HK-2 (cell line): ENCODE data around the gene SLA2.
A peak's percentile ranks its signal among the peaks of the same experiment; 100 is the strongest.
"Not testable (repeated sequence)": the region's sequence is repeated elsewhere in the genome, so short reads cannot be mapped to it uniquely, and the experiment has no call there.

Experiments used
- DNase-seq: peaks from one replicate; pipeline ENCODE4 v3.0.0-alpha.2; 2018; ENCODE audit not compliant: unreplicated experiment

Gene SLA2

DNA sequence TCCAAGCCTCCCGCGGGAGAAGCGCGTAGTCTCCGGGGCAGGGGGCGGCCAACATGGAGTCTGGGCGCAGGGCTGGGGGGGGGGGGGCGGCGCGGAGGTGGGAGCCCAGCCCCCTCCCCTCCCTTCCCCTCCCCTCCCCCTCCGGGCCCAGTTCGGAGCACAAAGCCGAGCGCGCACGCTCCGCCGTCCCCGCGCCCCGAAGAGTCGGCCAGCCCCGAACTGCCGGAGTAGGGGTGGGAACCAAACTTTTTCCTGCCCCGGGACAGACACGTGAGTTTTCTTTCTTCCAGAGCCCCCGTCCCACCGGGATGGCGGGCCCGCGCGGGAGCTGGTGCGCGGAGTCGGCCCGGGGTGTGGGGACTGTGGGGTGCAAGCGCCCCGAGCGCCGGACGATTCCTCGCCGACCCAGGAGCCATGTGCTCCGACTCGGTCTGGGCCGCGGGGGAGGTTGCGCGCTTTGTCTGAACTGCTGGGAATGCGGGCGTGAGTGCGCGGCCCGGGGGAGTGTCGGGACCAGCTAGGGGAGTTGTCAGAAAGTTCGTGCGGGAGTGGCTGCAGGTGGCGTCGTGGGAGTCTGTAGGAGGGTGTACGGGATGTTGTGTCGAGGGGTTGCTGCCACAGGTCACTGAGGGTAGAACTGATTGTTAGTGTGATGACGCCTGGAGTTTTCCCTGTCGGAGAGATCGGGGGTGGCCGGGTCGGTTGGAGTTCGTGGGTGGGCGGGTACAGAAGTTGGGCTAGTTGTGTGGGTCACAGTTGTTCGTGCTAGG lies 71.4 kb downstream of the SLA2 start:
- peak; percentile 79 for DNase-seq

DNA sequence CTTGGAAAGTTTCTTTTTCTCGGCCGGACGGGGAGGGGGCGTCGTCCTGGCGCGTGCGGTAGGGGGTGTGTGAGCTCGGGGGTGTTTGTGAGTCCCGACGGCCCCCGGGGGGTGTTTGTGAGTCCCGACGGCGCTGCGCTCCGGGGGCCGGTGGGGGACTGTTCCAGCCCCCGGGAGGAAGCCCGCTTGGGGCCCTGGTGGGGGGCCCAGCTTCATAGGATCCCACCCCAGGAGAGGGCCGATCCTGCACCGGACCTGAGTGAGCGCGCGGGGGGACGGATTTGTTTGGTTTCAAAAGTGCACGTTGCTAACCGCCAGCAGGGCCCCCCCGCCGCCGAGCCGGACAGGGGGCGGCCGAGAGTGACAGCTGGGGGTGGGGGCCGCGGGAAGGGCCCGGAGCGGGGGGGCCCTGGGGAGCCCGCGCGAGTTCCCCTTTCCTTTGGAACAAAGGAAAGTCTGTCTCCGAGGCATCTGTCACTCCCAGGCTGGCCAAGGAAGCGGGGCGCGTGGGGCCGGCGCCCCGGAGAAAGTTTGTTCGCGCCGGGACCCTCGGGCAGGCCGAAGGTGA lies 72.1 kb downstream of the SLA2 start:
- DNase-seq, result peak; percentile 39

DNA sequence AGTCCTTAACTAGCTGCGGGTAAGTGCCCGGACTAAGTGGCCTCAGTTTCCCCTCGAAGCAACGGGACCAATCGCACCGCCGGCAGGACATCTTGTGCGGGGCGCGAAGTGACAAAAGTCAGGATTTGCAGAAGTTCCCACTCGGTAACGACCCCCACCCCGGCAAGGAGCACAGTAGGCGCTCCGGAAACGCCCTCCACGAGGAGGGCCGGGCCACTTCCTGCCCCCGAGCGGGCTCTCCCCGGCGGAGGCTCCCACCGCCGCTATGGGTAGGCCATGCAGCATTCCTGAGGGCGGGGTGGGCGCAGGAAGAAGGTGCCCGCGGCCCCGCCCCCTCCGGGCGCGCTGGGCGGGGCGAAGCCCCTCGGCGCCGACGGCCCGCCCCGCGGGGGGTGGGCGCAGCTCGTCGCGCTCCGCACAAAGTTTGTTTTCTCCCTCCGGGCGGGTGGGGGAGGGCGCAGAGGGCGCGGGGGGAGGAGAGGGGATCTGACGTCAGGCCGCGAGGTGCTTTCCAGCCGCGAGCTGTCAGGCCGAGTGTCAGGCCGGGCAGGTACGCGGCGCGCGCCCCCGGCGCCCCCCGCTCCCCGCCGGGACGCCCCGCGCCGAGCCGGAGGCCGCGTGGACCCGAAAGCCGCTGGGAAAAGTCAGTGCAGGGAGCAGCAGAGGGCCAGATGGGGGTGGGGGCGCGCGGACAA lies 72.7 kb downstream of the SLA2 start, which contains the start of gene TGIF2:
TGIF2 (plus strand) TSS at position 495 of the 695 bp plus-strand sequence. CDS start 5,178 bp downstream, outside the sequence.
- peak; percentile 96 for DNase-seq

DNA sequence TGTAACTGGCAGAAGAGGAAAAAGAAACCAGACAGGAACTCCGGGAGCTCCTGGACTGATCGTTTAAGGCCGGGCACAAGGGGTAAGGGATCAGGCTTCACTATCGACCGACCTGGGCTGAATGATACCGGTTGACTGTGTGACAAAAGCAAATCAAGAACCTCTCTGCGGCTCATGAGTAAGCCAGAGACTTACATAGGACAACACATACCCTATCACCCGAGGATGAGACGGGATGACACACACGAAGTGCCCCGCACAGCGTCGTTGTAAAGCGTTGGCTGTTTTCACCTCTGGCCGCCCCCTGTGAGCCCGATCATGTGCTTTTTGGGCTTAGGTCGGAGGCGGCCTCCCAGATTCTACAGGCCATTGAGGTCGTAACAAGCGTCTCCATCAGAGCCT lies 73.3 kb downstream of the SLA2 start:
- peak; percentile 49 for DNase-seq

DNA sequence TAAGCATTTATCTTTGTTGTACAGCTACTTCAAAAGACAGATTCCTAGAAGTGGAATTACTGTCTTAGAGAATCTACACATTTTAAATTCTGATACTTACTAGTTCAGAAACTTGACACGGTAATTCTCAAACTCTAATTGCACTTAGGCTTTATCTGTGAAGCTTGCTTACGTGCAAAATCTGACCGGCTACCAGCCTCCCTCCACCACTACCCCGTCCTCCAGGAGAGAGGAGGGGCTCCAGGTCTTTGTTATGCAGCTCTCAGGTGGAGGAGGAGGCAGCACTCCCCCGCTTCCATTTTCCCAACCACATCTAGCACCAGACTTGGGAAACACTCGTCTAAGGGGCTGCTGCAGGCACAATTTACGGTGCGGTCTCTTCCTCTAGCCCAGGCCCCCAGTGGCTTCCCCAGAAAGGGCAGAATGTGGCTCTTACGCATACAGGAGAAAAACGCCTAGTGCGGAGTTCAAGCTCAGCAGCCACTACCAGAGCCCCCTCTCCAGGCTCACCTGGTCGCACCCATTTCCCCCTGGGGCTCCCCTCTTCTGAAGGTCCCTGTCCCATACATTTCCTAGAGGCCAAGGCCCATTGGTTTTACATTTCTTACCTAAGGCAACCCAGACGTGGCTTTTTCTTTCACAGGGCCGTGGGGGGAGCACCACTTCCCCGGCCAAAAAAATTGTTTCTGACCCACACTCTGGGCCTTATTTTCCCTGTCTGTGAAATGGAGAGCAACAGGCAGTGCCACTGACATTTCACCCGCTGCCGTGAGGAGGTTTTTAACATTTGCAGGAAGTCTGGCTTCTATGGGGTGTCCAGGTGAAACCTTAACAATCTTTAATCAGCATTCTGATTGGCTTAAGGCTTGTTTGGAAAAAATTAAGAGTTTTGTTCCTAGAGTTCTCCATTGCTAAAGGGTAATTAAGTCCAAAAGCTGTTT lies 74.2 kb downstream of the SLA2 start:
- DNase-seq, result no peak

DNA sequence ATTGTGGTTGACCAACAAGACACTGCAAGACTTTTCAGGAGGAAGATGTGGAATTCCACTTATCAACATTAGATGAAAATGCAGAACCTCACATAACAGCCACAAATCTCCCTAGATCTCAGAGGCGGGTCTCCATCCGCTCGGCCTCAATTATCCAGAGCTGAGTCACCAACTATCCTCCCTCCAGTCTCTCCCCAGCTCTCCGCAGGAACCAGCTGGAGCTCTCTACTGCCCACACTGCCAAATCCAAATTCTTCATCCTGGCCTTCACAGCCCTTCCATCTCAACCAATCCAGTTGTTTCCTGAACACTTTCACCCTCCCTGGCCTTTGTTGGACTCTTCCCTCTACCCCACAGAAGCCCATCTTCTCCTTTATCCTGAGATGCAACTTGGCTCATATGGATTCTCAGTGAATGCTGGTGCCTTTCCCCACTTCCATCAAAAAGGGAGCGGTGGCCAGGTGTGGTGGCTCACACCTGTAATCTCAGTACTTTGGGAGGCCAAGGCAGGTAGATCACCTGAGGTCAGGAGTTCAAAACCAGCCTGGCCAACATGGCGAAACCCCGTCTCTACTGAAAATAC lies 76.1 kb downstream of the SLA2 start:
- DNase-seq, result no peak

DNA sequence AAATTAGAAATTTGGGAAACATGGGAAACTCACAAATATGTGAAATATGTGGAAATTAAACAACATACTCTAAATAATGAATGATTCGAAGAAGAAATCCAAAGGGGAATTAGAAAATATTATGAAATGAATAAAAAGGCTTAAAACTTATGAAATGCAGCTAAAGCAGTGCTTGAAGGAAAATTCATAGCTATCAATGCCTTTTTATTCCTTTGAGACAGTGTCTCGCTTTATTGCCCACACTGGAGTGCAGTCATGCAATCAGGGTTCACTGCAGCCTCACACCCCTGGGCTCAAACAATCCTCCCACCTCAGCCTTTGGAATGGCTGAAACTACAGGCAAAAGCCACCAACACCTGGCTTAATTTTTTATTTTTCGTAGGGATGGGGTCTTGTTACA lies 80.5 kb downstream of the SLA2 start:
- DNase-seq, result no peak

DNA sequence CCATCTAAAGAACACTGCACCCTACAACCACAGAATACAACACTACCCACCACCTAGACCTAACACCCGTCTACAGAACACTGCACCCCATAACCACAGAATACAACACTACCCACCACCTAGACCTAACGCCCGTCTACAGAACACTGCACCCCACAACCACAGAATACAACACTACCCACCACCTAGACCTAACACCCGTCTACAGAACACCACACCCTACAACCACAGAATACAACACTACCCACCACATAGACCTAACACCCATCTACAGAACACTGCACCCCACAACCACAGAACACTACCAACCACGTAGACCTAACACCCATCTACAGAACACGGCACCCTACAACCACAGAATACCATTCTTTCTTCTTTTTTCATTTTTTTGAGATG lies 81.3 kb downstream of the SLA2 start:
- DNase-seq, result not testable (repeated sequence)

DNA sequence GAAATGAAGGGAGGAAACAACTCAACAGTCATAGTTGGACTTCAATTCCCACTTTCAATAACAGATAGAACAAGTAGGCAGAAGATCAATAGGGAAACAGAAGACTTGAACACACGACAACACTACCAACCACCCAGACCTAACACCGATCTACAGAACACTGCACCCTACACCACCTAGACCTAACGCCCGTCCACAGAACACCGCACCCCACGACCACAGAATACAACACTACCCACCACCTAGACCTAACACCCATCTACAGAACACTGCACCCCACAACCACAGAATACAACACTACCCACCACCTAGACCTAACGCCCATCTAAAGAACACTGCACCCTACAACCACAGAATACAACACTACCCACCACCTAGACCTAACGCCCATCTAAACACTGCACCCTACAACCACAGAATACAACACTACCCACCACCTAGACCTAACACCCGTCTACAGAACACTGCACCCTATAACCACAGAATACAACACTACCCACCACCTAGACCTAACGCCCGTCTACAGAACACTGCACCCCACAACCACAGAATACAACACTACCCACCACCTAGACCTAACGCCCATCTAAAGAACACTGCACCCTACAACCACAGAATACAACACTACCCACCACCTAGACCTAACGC lies 81.8 kb downstream of the SLA2 start:
- not testable (repeated sequence) for DNase-seq

DNA sequence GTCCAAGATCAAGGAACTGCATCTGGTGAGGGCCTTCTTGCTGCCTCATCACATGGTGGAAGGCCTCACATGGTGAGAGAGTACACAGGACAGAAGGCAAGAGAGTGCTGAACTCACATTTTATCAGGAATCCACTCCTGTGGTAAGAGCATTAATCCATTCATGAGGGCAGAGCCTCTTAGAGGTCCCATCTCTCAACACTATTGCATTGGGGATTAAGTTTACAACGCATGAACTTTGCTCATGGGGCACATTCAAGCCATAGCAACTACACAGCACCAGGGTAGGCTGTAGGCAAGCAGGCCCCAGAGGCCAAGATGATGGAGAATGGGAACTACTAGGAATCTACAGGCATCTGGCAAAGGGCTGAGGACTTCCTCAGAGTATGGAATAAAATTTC lies 82.6 kb downstream of the SLA2 start:
- no peak for DNase-seq

DNA sequence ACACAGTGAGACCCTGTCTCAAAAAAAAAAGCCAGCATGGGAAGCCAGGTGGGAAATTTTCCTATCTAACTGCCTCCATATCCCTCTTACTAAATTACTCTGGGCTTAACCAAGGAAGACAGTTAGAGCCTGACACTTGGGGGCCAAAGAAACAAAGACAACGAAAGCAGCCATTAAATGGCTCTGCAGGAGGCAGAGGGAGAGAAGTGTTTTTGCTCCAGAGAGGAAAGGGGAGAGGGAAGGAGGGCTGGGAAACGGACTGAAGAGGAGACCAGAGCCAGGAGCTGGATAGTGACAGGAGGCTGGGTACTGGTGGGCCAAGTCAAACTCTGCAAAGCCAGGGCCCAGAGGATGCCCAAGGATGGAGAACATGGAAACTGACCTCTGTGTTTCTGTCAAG lies 83.3 kb downstream of the SLA2 start:
- no peak for DNase-seq
